Dermis blood vessel endothelial cell (primary cell): Measurements from ENCODE around the gene KRTAP5-9. TPM values are rescaled to one million over a fixed set of nuclear protein-coding genes. Genes with fewer than 3 reads are reported as not detected.
"Not testable (repeated sequence)": the region's sequence is repeated elsewhere in the genome, so short reads cannot be mapped to it uniquely, and the experiment has no call there.

Source experiments
- DNase-seq: peaks from one replicate; pipeline ENCODE4 v3.0.0; 2010
- total RNA-seq: library from RNA; depleted of rRNA; stranded (reverse); fragments of >200 nt; gene quantifications from 2 replicates; pipeline ENCODE4 v1.2.3, GENCODE V29; 2014

Gene KRTAP5-9
- total RNA-seq, 1 donor from 2014 or later = not detected

DNA sequence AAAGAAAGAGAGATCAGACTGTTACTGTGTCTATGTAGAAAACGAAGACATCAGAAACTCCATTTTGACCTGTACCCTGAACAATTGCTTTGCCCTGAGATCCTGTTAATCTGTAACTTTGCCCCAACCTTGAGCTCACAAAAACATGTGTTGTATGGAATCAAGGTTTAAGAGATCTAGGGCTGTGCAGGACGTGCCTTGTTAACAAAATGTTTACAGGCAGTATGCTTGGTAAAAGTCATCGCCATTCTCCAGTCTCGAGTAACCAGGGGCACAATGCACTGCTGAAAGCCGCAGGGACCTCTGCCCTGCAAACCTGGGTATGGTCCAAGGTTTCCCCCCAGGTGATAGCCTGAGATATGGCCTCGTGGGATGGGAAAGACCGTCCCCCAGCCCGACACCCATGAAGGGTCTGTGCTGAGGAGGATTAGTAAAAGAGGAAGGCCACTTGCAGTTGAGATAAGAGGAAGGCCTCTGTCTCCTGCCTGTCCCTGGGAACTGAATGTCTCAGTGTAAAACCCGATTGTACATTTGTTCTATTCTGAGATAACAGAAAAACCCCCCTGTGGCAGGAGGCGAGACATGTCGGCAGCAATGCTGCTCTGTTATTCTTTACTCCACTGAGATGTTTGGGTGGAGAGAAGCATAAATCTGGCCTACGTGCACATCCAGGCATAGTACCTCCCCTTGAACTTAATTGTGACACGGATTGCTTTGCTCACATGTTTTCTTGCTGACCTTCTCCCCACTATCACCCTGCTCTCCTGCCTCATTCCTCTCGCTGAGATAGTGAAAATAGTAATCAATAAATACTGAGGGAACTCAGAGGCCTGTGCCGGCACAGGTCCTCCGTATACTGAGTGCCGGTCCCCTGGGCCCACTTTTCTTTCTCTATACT, 13.3 kb upstream of the KRTAP5-9 start:
- DNase-seq = not testable (repeated sequence)

DNA sequence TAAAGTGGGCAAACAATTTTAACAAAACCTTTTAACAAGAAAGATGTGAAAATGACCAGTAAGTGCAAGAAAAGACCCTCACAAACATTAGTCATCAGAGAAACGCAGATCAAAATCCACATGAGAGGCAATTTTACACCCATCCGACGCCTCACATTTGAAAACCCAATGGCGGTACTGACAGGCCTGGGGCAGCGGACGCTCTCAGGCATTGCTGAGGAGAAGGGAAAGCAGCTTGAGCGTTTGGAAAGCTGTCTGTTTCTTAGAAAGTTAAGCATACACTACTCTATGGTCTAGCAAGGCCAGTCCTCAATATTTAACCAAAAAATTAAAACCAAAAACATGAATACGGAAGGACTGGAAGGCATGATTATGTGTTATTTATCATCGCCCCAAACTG, 12.4 kb upstream of the KRTAP5-9 start:
- no peak for DNase-seq

DNA sequence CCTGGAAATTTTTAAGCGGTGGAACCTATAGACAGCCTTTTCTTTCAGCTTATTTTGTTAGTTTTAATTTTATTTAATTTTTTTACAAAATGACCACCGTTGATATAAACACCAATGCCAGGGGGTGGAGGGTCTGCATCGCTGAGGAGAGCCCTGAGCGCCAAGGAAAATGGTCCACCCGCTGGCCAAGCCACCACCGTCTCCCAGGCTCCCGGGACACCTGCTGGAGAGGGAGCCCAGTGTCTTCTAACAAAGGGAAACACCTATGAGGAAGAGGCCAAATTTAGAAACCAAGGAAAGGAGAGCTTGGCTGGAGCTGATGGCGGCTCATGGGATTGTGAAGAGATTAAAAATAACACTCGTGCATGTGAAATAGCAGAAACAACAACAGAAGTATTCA, 10.7 kb upstream of the KRTAP5-9 start:
- DNase-seq = no peak

DNA sequence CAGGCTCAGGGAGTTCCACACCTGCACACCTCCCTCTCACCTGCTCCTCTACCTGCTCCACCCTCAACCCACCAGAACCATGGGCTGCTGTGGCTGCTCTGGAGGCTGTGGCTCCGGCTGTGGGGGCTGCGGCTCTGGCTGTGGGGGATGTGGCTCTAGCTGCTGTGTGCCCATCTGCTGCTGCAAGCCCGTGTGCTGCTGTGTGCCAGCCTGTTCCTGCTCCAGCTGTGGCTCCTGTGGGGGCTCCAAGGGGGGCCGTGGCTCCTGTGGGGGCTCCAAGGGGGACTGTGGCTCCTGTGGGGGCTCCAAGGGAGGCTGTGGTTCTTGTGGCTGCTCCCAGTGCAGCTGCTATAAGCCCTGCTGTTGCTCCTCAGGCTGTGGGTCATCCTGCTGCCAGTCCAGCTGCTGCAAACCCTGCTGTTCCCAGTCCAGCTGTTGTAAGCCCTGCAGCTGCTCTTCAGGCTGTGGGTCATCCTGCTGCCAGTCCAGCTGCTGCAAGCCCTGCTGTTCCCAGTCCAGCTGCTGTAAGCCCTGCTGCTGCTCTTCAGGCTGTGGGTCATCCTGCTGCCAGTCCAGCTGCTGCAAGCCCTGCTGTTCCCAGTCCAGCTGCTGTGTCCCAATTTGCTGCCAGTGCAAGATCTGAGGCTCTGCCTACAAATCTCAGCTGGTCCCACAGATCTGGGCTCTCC, 10.1 kb upstream of the KRTAP5-9 start, which contains the start of gene KRTAP5-8:
Gene KRTAP5-8 (plus strand): TSS at position 49 of the 689 bp plus-strand sequence. CDS start 31 bp downstream, at position 80.
- DNase-seq = not testable (repeated sequence)

DNA sequence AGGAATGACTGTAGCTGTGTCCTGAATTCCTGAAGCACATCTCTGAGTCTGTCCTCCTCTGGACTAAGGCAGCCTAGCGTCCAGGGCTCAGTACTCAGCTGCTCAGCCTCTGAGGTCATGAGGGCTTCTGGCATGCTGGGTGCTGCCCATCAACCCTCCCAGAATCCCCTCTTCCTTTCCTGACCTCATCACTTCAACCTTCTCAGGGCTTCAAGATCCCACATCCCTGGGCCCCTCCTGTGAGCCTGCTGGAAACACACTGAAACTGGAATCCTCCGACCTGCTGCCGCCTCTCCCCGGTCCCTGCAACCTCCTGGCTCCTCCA, 9.6 kb upstream of the KRTAP5-9 start:
- no peak for DNase-seq

DNA sequence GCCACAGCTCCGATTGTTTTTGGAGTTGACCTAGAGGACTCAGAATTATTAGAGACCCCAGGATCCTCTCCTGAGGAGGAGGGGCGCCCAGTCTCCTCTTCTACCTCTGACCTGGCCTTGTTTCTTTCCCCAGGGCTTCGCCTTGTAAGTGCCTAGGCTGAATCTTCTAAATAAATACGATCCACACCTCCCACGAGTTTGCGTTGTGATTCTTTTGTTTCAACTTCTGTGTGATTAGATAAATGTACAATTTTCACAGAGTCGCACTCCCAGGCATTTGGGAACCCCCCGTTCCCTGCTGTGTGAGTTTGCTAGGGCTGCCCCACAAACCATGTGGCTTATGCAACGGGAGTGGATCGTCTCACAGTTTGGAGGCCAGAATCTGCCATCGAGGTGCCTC, 9.2 kb upstream of the KRTAP5-9 start:
- DNase-seq = no peak

DNA sequence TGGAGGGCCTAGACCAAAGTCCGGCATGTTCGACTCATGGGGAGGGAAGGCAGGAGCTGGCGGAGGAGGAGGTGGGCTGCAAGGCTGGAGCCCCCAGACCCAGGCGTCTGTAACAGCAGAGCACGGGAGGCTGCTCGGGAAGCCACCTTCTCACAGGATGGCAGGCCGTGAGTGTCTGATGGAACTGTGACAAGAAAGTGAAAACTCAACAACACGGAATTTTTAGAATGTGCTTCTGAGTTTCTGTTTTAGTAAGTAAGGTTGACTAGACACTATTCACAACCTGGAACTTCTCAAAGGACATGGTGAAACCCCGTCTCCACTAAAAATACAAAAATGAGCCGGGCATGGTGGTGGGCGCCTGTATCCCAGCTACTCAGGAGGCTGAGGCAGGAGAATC, 8.2 kb upstream of the KRTAP5-9 start:
- not testable (repeated sequence) for DNase-seq

DNA sequence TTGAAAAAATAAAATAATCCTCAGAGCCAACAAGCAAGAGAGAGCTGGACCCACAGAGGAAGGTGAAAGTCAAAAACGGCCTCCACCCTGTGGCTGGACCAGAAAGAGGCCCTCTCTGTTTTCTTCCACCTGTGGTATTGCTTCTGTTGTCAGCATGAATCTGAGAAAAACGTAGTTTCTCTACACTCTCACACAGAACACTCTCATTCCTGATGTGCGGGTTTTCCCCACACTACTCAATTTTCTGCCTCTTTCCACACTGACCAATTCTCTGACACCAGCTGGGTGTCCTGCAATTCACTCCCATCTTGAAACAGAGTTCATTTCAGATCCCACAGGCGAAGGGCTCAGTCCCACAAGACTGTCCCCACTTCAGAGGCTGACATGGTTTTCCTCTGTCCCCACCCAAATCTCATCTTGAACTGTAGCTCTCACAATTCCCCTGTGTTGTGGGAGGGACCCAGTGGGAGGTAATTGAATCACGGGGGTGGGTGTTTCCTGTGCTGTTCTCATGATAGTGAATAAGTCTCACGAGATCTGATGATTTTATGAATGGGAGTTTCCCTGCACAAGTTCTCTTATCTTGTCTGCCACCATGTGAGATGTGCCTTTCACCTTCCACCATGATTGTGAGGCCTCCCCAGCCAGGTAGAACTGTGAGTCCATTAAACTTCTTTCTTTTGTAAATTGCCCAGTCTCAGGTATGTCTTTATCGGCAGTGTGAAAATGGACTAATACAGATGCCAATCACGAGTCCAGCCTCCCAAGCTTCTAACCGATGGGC, 7.5 kb upstream of the KRTAP5-9 start:
- not testable (repeated sequence) for DNase-seq

DNA sequence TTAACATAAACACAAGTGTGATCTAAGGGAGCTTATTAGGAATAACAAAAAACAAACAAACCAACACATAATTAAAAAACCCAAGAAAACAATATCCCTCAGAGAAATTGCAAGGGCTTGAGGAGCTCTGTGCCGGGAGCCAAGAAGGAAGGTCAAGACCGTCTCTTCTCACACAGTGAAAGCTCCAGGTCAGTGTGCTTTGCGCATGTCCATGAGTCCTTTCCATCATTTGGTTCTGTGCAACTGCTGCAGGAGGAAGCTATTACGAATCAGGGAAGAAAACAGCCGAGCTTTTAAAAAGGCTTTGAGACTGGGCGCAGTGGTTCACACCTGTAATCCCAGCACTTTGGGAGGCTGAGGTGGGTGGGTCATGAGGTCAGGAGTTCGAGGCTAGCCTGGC, 5.8 kb upstream of the KRTAP5-9 start:
- no peak for DNase-seq

DNA sequence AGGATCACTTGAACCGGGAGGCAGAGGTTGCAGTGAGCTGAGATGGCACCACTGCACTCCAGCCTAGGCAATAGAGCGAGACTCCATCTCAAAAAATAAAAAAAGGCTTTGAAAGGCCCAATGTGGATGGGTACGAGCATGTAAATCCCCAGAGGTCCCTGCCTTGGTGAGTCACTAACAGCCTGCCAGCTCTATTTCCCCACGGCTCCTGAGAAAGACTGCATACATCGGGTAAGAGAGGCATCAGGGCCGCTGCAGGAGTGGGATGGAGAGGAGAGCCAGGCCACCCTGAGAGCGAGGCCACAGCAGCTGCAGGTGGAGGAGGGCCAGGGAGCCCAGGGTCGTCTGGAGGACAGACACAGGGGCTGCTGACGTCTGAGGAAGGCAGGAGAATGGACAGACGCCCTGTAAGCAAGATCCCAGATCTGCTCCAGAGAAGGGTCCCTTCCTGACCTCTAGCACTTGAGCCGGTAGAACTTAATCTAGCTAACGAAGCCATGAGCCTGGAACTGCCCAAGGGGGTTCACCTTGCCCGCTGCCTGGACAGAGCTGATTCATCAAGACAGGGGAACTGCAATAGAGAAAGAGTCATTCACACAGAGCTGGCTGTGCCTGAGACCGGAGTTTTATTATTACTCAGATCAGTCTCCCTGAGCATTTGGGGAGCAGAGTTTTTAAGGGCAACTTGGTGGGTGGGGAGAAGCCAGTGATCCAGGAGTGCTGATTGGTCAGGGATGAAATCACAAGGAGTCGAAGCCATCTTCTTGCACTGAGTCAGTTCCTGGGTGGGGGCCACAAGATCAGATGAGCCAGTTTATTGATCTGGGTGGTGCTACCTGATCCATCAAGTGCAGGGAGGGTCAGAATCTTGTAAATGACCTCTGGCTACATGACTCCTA, 5.1 kb upstream of the KRTAP5-9 start:
- no peak for DNase-seq

DNA sequence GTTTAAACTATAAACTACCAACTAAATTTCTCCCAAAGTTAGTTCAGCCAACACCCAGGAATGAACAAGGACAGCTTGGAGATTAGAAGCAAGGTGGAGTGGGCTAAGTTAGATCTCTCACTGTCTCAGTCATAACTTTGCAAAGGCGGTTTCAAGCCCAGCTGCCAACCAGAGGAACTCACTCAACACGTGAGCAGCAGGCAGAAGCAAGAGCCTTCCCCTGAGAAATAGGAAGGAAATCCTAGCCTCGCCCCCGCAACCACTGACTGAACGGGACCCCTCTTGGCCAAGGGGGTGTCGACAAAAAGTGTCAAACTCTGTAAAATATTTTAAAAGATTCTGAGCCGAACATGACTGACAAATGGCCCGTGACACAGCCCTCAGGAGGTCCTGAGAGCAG, 4.4 kb upstream of the KRTAP5-9 start:
- no peak for DNase-seq

DNA sequence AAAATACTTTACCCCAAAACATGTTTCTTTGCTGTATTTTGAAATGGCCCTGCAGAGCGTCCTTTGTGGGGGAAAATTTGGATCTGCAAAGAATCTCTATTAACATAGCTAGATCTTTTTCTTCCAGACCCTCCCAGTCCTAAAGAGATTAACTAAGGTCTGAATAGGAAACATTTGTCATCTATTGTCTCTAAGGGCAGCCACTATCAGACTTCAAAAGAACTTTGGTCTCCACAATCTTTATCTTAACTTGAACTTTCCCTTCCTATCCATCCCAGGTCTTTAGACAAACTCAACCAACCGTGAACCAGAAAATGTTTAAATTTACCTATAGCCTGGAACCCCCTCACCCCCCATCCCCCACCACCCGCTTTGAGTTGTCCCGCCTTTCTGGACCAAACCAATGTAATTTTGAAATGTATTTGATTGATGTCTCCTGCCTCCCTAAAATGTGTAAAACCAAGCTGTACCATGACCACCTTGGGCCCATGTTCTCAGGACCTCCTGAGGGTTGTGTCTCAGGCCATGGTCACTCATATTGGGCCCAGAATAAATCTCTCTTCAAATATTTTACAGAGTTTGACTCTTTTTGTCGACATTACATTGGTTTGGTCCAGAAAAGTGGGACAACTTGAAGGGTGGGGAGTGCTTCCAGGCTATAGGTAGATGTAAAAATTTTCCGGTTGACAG, 3.5 kb upstream of the KRTAP5-9 start:
- no peak for DNase-seq

DNA sequence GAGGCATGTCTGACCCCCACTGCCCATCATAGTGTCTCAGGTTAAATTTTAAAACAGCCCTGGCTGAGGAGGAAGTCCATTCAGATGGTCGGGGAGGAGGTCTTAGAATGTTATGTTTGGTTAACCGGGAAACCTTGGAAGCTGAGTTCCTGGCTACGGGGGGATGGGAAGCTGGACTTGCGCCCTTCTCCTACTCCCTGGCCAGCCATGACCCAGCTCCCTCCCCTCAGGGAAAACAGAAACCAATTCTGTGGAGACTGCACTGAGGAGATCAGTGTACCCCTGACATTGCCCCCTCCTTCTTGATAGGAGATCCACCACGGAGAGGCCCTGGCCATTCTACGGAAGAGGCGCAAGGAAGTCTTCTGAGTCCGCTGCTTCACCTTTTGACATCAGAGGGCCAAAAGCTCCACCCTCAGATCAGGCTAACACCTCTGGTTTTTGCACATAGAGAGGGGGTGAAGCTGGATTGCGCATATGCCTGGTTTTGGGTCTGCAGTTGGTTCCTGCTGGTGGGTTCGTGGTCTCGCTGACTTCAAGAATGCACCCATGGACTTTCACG, 2.7 kb upstream of the KRTAP5-9 start:
- no peak for DNase-seq

DNA sequence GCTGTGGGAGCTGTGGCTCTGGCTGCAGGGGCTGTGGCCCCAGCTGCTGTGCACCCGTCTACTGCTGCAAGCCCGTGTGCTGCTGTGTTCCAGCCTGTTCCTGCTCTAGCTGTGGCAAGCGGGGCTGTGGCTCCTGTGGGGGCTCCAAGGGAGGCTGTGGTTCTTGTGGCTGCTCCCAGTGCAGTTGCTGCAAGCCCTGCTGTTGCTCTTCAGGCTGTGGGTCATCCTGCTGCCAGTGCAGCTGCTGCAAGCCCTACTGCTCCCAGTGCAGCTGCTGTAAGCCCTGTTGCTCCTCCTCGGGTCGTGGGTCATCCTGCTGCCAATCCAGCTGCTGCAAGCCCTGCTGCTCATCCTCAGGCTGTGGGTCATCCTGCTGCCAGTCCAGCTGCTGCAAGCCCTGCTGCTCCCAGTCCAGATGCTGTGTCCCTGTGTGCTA, 514 bp downstream of the KRTAP5-9 start:
- no peak for DNase-seq

DNA sequence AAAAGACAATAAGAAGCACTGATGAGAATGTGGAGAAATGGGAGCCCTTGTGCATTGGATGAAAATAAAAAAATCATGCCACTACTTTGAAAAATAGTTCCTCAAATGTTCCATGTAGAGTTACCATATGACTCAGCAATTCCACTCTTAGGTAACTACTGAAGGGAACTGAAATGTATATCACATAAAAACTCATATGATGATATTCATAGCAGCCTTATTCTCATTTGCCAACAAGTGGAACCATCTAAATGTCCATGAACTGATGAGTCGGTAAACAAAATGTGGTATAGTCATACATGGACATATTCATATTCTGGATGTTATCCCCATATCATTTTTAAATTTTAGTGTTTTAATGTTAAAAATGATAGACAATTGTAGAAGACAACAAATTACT, 3.5 kb downstream of the KRTAP5-9 start:
- DNase-seq = no peak

DNA sequence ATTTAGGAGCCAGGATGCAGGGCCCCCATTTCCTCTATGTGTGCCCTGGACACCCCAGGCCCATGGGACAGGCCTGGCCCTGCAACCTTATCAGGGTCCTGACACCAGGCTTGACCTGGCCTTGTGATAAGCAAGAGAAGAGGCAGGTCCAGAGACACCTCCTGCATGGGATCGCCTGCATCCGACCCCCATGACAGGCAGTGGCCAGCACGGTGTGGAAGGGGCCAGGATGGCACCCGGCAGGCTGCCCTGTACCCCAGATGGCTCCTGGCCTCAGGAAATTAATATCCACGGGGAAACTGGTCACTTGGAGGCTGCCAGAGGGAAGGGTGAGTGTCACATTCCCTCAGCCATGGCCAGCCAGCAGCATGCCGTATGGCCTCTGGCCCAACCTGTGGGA, 6.8 kb downstream of the KRTAP5-9 start:
- no peak for DNase-seq

DNA sequence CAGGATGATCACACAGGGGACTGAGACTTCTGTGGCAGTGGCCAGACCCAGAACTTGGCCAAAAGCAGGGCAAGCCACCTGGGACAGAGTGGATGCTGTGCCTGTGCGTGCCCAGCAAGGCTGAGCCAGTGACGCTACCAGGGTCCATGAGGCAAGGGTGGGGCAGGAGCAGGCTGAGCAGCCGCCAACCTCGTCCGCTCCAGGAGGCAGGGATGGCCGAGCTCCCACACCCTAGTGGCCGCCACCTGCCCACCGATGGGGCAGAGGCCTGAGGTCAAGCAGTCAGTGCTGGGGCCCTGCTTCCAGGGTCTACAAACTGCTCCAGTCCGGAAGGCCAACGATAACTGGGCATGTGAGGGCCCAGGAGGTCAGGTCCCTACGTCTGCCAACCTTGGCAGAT, 7.3 kb downstream of the KRTAP5-9 start:
- DNase-seq = no peak

DNA sequence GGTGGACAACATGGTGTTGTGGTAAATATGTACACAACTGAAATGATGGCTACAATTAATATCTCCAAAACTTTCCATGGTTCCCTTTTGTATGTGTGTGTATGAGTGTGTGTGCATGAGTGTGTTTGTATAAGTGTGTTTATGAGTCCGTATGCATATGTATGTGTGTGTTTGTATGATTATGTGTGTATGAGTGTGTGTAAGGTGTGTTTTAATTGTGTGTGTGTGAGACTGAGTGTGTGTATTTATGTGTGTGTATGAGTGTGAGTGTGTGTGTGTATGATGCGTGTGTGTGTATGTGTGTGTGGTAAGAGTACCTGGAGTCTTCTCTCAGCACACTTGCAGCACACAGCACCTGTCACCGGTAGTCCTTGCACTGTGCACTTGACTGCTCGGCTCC, 7.8 kb downstream of the KRTAP5-9 start:
- DNase-seq = no peak

DNA sequence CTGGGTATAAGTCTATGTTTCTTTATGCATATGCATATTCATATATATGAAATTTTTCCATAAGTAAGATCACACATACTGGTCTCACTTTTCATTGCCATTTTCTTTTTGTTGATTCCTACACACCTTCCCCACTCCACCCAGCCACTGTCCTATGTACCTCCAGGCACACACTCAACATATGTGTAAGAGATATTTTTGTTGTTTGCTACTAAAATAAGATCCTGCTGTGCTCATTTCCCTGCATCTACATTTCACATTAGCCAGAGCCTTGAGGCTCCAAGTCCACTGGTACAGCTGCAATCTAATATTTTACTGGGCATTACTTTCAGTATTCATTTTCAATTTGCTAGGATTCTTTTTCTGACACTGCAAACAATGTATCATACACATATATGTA, 9.0 kb downstream of the KRTAP5-9 start:
- DNase-seq = no peak

DNA sequence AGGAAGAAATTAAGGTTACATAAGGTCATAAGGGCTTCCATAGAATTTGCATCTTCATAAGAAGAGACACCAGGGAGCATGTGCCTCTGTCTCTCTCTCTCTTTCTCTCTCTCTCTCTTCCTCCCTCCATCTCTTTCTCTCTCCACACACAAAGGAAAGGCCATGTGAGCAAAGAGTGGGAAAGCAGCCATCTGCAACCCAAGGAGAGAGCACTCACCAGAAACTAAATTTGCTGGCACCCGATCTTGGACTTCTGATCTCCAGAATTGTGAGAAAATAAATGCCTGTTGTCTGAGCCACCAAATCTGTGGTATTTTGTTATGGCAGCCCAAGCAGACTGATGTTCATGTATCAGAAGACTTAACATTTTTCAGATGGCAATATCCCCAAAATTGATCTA, 10.8 kb downstream of the KRTAP5-9 start:
- DNase-seq = no peak

DNA sequence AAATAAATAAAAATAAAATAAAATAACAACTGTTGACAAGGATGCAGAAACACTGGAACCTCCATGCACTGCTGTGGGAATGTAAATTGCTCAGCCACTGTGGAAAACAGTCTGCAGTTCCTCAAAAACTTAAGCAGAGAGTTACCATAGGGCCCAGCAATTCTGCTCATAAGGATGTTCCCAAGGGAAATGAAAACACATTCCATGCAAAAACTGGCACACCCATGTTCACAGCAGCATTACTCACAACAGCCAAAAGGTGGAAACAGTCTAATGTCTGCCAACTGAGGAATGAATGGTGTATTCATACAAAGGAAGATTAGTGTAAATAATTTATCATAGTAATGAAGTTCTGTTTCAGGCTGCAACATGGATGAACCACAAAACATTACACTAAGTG, 13.9 kb downstream of the KRTAP5-9 start:
- no peak for DNase-seq
